GM23248 (cell line): ENCODE measurements around the gene MIA2.

Experiments
- EZH2 ChIP-seq: fragments of 200-600 bp; sonication (generic); IDR thresholded peaks from 2 replicates; pipeline ENCODE4 v1.6.1; 2018; ENCODE audit warnings: antibody characterized with exemption, mild to moderate bottlenecking; ENCODE audit not compliant: insufficient read depth, poor library complexity, severe bottlenecking
- EZH2phosphoT487 ChIP-seq: fragments of 200-600 bp; sonication (generic); IDR thresholded peaks from 2 replicates; pipeline ENCODE4 v1.6.1; 2018; ENCODE audit warnings: antibody characterized with exemption, moderate library complexity, mild to moderate bottlenecking, low read depth; ENCODE audit not compliant: insufficient read depth

DNA sequence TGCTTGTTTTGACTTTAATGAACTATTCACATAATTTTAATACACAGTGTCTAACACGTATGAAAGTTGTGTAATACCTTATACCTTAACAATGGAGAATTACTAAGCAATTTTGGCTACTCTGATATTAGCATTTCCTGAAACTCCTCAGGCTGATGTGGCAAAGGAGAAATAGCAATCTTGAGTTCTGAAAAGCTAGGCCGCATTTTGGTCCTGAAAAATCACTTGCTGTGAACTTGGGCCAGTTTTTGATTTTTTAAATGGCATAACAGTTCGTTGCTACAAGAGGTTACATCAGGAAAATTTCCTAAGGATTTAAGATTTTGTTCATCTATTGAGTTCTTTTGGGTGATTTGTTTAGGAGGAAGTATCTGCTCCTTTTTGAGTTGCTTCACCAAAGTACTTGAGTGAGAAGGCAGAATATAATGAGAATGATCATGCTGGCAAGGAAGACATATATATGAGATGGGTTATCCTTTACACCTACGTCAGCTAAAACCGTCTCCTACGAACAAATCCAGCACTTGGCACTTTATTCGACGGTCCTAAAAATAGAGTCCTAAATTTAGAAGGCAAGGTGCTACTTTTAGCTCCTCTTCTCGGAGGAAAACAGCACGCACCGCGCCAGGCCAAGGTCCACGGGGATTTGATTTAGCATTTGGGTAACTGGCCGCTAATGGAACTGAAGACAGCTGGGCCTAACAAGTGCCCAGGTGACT lies 32.2 kb downstream of the MIA2 start:
- no peak for TF ChIP-seq EZH2
- no peak for TF ChIP-seq EZH2phosphoT487
